Tibial nerve (tissue), 4 donors: Measurements from ENCODE around the gene OTOG.

Experiments used
- EP300 ChIP-seq, 2 donors: sonication (generic); formaldehyde crosslinking; IDR thresholded peaks; one replicate each; pipeline ENCODE4 v1.6.1; 2017; ENCODE audit warnings: antibody characterized with exemption in 2 of 2, mild to moderate bottlenecking in 1 of 2
- POLR2A ChIP-seq, 2 donors: fragments of 450-650 bp; IDR thresholded peaks; one replicate each; pipeline ENCODE4 v1.6.1; 2017; ENCODE audit warnings: antibody characterized with exemption in 2 of 2, mild to moderate bottlenecking in 2 of 2, moderate library complexity in 2 of 2
- TF ChIP-seq, protein P1 (sequence below), 5 experiments: fragments of 200-600 bp in 3 of 5; fragments of 450-650 bp in 2 of 5; sonication (generic) in 3 of 5; IDR thresholded peaks; one replicate each; pipeline ENCODE4 v1.5.1; 2016 to 2019; ENCODE audit warnings: antibody characterized with exemption in 5 of 5, mild to moderate bottlenecking in 3 of 5, moderate library complexity in 2 of 5

DNA sequence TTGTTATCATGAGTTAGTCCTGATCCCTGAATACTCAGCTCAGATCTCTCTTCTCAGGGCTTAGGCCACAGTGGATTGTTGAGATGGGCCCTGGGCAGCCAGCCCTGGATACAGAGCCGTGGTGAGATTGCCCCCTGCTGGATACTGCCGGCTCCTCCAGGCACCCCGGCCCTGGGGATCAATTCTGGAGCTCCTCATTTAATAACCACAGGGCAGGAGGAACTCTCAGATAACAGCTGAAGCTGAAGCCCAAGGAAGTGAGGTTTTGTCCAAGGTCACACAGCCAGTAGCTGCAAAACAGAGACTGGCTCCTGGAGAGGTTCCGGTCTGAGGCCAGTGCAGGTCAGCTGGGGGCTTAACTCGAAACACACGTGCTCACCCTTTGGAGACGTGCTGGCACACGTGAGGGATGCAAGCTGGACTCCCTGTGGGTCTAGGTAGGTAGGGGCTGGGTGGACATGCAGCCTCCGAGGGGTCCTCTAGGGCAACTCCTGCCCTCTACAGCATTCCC lies 18.8 kb upstream of the OTOG start:
- TF ChIP-seq, protein P1, sequence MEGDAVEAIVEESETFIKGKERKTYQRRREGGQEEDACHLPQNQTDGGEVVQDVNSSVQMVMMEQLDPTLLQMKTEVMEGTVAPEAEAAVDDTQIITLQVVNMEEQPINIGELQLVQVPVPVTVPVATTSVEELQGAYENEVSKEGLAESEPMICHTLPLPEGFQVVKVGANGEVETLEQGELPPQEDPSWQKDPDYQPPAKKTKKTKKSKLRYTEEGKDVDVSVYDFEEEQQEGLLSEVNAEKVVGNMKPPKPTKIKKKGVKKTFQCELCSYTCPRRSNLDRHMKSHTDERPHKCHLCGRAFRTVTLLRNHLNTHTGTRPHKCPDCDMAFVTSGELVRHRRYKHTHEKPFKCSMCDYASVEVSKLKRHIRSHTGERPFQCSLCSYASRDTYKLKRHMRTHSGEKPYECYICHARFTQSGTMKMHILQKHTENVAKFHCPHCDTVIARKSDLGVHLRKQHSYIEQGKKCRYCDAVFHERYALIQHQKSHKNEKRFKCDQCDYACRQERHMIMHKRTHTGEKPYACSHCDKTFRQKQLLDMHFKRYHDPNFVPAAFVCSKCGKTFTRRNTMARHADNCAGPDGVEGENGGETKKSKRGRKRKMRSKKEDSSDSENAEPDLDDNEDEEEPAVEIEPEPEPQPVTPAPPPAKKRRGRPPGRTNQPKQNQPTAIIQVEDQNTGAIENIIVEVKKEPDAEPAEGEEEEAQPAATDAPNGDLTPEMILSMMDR (IDR thresholded peaks at IDR 0.05) = peak; percentile 41 to 55 (median 42)
- TF ChIP-seq POLR2A (IDR thresholded peaks at IDR 0.05) (no peak), EP300 (IDR thresholded peaks at IDR 0.05) (no peak)
